ENCODE data around the gene GPRC5B.

Gene GPRC5B

DNA sequence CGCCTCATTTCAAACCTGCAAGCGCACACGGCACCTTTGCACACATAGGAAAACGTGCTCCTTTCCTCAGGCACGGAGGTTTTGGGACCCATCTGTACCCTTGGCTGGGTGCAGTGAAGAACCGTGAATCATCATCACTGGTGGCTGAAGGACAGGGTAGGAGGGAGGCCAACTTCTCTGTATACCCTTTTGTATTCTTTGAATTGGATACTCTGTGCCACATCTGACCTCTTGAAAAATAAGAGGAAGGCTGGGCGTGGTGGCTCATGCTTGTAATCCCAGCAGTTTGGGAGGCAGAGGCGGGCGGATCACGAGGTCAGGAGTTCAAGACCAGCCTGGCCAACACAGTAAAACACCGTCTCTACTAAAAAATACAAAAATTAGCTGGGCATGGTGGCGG lies 11.7 kb downstream of the GPRC5B start:
- H3K27me3 ChIP-seq (ENCODE audit: control insufficient read depth in 2 of 2, insufficient read depth in 2 of 2, low read length in 2 of 2) = no peaks in the 10 kb centered on the region
- H3K4me3 ChIP-seq (ENCODE audit: low read length in 2 of 2) = no peak overlapping the region
- H3K27ac ChIP-seq (ENCODE audit: low read depth in 2 of 2, low read length in 2 of 2) = no peak overlapping the region
- H3K4me1 ChIP-seq (ENCODE audit: control insufficient read depth in 2 of 2, insufficient read depth in 2 of 2, low read length in 2 of 2) = no peaks in the 10 kb centered on the region
- H3K9ac ChIP-seq (ENCODE audit: low read depth in 1 of 2, low read length in 2 of 2) = no peak overlapping the region
- no peaks in the 10 kb centered on the region for H3K36me3 ChIP-seq (ENCODE audit: control insufficient read depth in 2 of 2, insufficient read depth in 2 of 2, low read length in 2 of 2)
- H3K9me3 ChIP-seq (ENCODE audit: control insufficient read depth in 2 of 2, low read length in 2 of 2) = no peaks in the 10 kb centered on the region

DNA sequence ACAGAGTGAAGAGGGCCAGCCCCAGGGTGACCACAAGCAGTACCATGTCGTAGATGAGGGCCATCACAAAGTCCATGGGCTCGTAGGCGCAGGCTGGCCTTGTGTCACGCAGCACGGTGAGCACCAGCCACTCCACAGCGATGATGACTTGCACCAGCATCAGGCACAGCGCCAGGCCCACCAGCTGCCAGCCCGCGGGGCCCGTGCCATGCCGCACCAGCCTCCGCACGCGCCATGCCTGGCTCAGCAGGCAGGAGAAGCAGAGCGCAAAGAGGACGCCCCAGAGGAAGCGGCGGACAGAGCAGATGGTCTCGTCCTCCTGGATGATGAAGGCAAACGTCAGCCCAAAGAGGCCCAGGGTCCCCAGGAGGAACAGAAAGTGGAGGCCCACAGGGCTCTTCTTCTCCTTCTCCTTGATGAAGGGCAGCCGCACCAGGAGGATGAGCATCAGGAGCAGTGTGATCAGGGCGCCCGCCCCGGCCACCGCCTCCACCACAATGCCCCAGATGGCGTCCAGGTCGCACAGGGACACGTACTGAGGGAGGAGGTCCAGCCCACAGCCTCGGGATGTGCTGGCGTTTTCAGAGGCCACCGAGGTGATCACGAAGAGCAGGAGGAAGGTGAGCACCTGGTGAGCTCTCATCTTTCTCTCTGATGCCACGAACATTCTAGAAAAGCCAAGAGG lies 12.3 kb downstream of the GPRC5B start:
- Histone ChIP-seq H3K4me3 (ENCODE audit: low read length in 2 of 2) (no peak overlapping the region), H3K9me3 (ENCODE audit: control insufficient read depth in 2 of 2, low read length in 2 of 2) (no peaks in the 10 kb centered on the region), H3K9ac (ENCODE audit: low read depth in 1 of 2, low read length in 2 of 2) (no peak overlapping the region), H3K27me3 (ENCODE audit: control insufficient read depth in 2 of 2, insufficient read depth in 2 of 2, low read length in 2 of 2) (no peaks in the 10 kb centered on the region), H3K27ac (ENCODE audit: low read depth in 2 of 2, low read length in 2 of 2) (no peak overlapping the region), H3K36me3 (ENCODE audit: control insufficient read depth in 2 of 2, insufficient read depth in 2 of 2, low read length in 2 of 2) (no peaks in the 10 kb centered on the region), H3K4me1 (ENCODE audit: control insufficient read depth in 2 of 2, insufficient read depth in 2 of 2, low read length in 2 of 2) (no peaks in the 10 kb centered on the region)

- Histone ChIP-seq H3K9ac (ENCODE audit: low read depth in 1 of 2, low read length in 2 of 2) (no peak overlapping the region), H3K4me3 (ENCODE audit: low read length in 2 of 2) (no peak overlapping the region), H3K27ac (ENCODE audit: low read depth in 2 of 2, low read length in 2 of 2) (no peak overlapping the region), H3K4me1 (ENCODE audit: control insufficient read depth in 2 of 2, insufficient read depth in 2 of 2, low read length in 2 of 2) (no peaks in the 10 kb centered on the region), H3K36me3 (ENCODE audit: control insufficient read depth in 2 of 2, insufficient read depth in 2 of 2, low read length in 2 of 2) (no peaks in the 10 kb centered on the region), H3K9me3 (ENCODE audit: control insufficient read depth in 2 of 2, low read length in 2 of 2) (no peaks in the 10 kb centered on the region), H3K27me3 (ENCODE audit: control insufficient read depth in 2 of 2, insufficient read depth in 2 of 2, low read length in 2 of 2) (no peaks in the 10 kb centered on the region)
These were observed 12.9 kb downstream of the GPRC5B start for GRCh38 chr16:19871721-19872120.

DNA sequence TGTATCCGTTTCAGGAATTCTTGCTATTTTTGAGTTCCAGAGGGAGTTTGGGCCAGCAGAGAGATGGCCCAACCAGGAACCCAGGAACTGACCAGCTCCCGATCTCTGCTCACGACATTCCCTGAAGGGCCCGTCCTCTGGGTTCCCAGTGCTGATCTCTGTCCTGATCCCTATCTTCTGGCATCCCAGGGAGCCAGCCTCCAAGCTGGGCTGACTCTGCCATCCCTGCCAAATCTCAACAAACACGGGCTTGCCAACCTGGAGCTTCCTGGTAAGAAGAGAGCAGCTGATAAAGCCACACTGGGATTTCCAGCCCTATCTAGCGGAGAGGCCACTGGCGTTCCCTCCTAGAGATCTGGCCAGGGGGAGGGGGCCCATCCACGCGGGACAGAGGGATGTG lies 16.2 kb downstream of the GPRC5B start:
- H3K4me1 ChIP-seq (ENCODE audit: control insufficient read depth in 2 of 2, insufficient read depth in 2 of 2, low read length in 2 of 2) = no peaks in the 10 kb centered on the region

DNA sequence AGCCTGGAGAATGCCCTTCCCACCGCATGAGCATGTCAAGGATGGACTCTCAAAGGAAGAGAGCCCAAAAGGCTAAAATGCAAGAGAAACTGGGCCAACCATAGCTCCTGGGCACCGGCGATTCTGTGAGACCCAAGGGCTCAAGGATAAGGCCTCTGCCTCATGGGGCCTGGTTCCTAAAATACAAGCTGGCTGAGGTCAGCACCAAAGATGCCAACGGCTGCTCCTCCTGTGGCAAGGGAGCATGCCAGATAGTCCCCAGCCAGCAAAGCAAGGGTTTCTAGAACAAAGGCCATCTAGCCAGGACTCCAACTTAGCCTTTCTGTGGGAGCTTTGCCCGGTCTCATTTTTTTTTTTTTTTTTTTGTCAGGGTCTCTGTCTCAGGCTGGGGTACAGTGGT lies 20.1 kb downstream of the GPRC5B start:
- H3K27me3 ChIP-seq (ENCODE audit: control insufficient read depth in 2 of 2, insufficient read depth in 2 of 2, low read length in 2 of 2) = no peaks in the 10 kb centered on the region
- no peaks in the 10 kb centered on the region for H3K36me3 ChIP-seq (ENCODE audit: control insufficient read depth in 2 of 2, insufficient read depth in 2 of 2, low read length in 2 of 2)
- no peaks in the 10 kb centered on the region for H3K9me3 ChIP-seq (ENCODE audit: control insufficient read depth in 2 of 2, low read length in 2 of 2)
- H3K4me3 ChIP-seq (ENCODE audit: low read length in 2 of 2) = no peak overlapping the region
- no peak overlapping the region for H3K27ac ChIP-seq (ENCODE audit: low read depth in 2 of 2, low read length in 2 of 2)
- no peak overlapping the region for H3K9ac ChIP-seq (ENCODE audit: low read depth in 1 of 2, low read length in 2 of 2)
- no peaks in the 10 kb centered on the region for H3K4me1 ChIP-seq (ENCODE audit: control insufficient read depth in 2 of 2, insufficient read depth in 2 of 2, low read length in 2 of 2)

More for the DNA sequence above, 16.2 kb downstream of the GPRC5B start:
- no peaks in the 10 kb centered on the region for H3K27me3 ChIP-seq (ENCODE audit: control insufficient read depth in 2 of 2, insufficient read depth in 2 of 2, low read length in 2 of 2)
- no peaks in the 10 kb centered on the region for H3K36me3 ChIP-seq (ENCODE audit: control insufficient read depth in 2 of 2, insufficient read depth in 2 of 2, low read length in 2 of 2)
- H3K4me3 ChIP-seq (ENCODE audit: low read length in 2 of 2) = no peak overlapping the region
- H3K9ac ChIP-seq (ENCODE audit: low read depth in 1 of 2, low read length in 2 of 2) = no peak overlapping the region
- H3K9me3 ChIP-seq (ENCODE audit: control insufficient read depth in 2 of 2, low read length in 2 of 2) = no peaks in the 10 kb centered on the region
- no peak overlapping the region for H3K27ac ChIP-seq (ENCODE audit: low read depth in 2 of 2, low read length in 2 of 2)

DNA sequence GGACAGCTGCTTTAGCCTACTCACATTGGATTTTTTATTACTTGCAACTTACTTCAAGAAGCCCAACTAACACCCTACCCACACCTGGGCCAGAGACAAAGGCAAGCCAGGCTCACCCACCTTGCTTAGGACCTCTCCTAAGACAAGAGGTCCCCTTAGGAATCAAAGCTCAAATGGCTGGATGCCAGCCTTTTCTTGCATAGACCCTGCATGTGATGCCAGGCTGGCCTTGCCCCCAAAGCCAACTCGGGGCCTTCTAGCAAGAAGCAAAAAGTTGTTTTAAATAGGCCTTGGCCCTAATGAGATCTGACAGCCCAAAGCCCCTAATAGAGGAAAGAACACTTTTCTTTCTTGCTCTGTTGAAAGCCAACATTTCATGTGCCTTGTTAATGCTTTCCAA lies 20.7 kb downstream of the GPRC5B start:
- no peaks in the 10 kb centered on the region for H3K27me3 ChIP-seq (ENCODE audit: control insufficient read depth in 2 of 2, insufficient read depth in 2 of 2, low read length in 2 of 2)
- H3K36me3 ChIP-seq (ENCODE audit: control insufficient read depth in 2 of 2, insufficient read depth in 2 of 2, low read length in 2 of 2) = no peaks in the 10 kb centered on the region
- H3K27ac ChIP-seq (ENCODE audit: low read depth in 2 of 2, low read length in 2 of 2) = no peak overlapping the region
- H3K4me1 ChIP-seq (ENCODE audit: control insufficient read depth in 2 of 2, insufficient read depth in 2 of 2, low read length in 2 of 2) = no peaks in the 10 kb centered on the region
- H3K9me3 ChIP-seq (ENCODE audit: control insufficient read depth in 2 of 2, low read length in 2 of 2) = no peaks in the 10 kb centered on the region
- H3K4me3 ChIP-seq (ENCODE audit: low read length in 2 of 2) = no peak overlapping the region
- H3K9ac ChIP-seq (ENCODE audit: low read depth in 1 of 2, low read length in 2 of 2) = no peak overlapping the region

GRCh38 chr16:19861811-19862327 lies 22.8 kb downstream of the GPRC5B start:
- Histone ChIP-seq H3K9me3 (ENCODE audit: control insufficient read depth in 2 of 2, low read length in 2 of 2) (no peaks in the 10 kb centered on the region), H3K9ac (ENCODE audit: low read depth in 1 of 2, low read length in 2 of 2) (no peak overlapping the region), H3K4me3 (ENCODE audit: low read length in 2 of 2) (no peak overlapping the region), H3K4me1 (ENCODE audit: control insufficient read depth in 2 of 2, insufficient read depth in 2 of 2, low read length in 2 of 2) (no peaks in the 10 kb centered on the region), H3K36me3 (ENCODE audit: control insufficient read depth in 2 of 2, insufficient read depth in 2 of 2, low read length in 2 of 2) (no peaks in the 10 kb centered on the region), H3K27me3 (ENCODE audit: control insufficient read depth in 2 of 2, insufficient read depth in 2 of 2, low read length in 2 of 2) (no peaks in the 10 kb centered on the region), H3K27ac (ENCODE audit: low read depth in 2 of 2, low read length in 2 of 2) (no peak overlapping the region)

DNA sequence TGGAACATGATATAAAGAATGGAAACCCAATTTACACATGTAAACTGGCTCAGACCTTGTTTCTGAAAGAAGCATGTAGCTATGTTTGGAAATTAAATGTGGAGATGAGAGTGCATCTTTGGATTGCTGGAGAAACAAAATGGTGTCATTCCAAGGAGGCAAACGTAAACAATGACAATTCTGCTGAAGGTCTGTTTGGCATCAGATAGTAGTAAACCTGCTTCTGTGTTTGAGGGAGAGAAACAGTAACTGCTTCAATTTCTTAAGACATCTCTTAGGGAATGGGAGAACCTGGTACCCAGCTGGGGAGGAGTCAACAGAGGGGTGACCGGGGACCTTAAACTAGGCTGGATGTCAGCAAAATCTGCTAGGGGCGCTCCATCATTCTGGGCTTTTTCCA lies 23.5 kb downstream of the GPRC5B start:
- Histone ChIP-seq H3K36me3 (ENCODE audit: control insufficient read depth in 2 of 2, insufficient read depth in 2 of 2, low read length in 2 of 2) (no peaks in the 10 kb centered on the region), H3K27me3 (ENCODE audit: control insufficient read depth in 2 of 2, insufficient read depth in 2 of 2, low read length in 2 of 2) (no peaks in the 10 kb centered on the region), H3K9me3 (ENCODE audit: control insufficient read depth in 2 of 2, low read length in 2 of 2) (no peaks in the 10 kb centered on the region), H3K4me3 (ENCODE audit: low read length in 2 of 2) (no peak overlapping the region), H3K4me1 (ENCODE audit: control insufficient read depth in 2 of 2, insufficient read depth in 2 of 2, low read length in 2 of 2) (no peaks in the 10 kb centered on the region), H3K27ac (ENCODE audit: low read depth in 2 of 2, low read length in 2 of 2) (no peak overlapping the region), H3K9ac (ENCODE audit: low read depth in 1 of 2, low read length in 2 of 2) (no peak overlapping the region)

DNA sequence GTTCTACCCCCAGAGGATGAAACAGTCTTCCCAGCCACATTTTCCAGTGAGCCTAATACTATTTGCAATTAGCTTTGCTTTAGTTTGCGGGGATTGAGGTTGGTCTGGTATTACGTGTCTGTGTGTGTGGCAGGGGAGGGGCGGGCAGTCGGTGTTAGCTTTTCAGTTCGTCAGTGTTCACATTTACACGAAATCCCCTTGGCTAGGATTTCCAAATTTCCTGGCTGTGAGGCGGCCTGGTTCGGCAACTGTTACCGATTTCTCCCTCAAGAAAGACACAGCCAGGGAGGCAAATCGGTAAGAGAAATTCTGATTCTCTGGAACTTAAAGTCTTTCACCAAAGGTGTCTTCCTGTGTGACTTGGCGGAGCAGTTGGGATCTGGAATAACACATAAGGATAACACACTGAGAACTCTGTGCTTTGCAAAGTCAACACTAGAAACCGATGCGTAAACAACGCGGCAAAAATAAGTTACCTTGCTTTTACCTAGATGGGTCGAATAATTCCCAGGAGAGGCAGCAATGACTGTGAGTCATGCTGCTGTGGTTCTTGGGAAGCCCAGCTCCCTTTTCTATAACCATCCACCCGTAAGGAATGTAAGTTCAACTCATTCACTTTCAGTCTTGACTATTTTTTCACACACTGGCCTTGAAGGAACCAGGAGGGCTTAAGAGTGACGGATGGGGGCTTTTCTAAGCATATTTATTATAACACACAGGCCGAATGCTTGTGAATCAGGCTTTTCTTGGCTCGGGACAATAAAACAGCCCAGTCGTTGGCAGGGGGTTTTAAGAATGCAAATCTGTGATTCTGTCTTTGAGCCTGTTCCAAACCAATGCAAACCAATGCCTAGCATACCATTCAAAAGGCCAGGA lies 24.2 kb downstream of the GPRC5B start:
- no peaks in the 10 kb centered on the region for H3K27me3 ChIP-seq (ENCODE audit: control insufficient read depth in 2 of 2, insufficient read depth in 2 of 2, low read length in 2 of 2)
- no peak overlapping the region for H3K4me3 ChIP-seq (ENCODE audit: low read length in 2 of 2)
- no peak overlapping the region for H3K27ac ChIP-seq (ENCODE audit: low read depth in 2 of 2, low read length in 2 of 2)
- H3K36me3 ChIP-seq (ENCODE audit: control insufficient read depth in 2 of 2, insufficient read depth in 2 of 2, low read length in 2 of 2) = no peaks in the 10 kb centered on the region
- no peaks in the 10 kb centered on the region for H3K4me1 ChIP-seq (ENCODE audit: control insufficient read depth in 2 of 2, insufficient read depth in 2 of 2, low read length in 2 of 2)
- no peak overlapping the region for H3K9ac ChIP-seq (ENCODE audit: low read depth in 1 of 2, low read length in 2 of 2)
- no peaks in the 10 kb centered on the region for H3K9me3 ChIP-seq (ENCODE audit: control insufficient read depth in 2 of 2, low read length in 2 of 2)

GRCh38 chr16:19859603-19860002 lies 25.0 kb downstream of the GPRC5B start:
- Histone ChIP-seq H3K9ac (ENCODE audit: low read depth in 1 of 2, low read length in 2 of 2) (no peak overlapping the region), H3K27ac (ENCODE audit: low read depth in 2 of 2, low read length in 2 of 2) (no peak overlapping the region), H3K27me3 (ENCODE audit: control insufficient read depth in 2 of 2, insufficient read depth in 2 of 2, low read length in 2 of 2) (no peaks in the 10 kb centered on the region), H3K4me1 (ENCODE audit: control insufficient read depth in 2 of 2, insufficient read depth in 2 of 2, low read length in 2 of 2) (no peaks in the 10 kb centered on the region), H3K4me3 (ENCODE audit: low read length in 2 of 2) (no peak overlapping the region), H3K36me3 (ENCODE audit: control insufficient read depth in 2 of 2, insufficient read depth in 2 of 2, low read length in 2 of 2) (no peaks in the 10 kb centered on the region), H3K9me3 (ENCODE audit: control insufficient read depth in 2 of 2, low read length in 2 of 2) (no peaks in the 10 kb centered on the region)
